HepG2 (cell line): ENCODE data around the gene COASY. TPM values are rescaled to one million over a fixed set of nuclear protein-coding genes. Genes with fewer than 3 reads are reported as not detected.

Experiments used
- ARHGAP35 ChIP-seq: sonication (generic); formaldehyde crosslinking; IDR thresholded peaks from 2 replicates; pipeline ENCODE4 v1.9.0; 2022; ENCODE audit warnings: mild to moderate bottlenecking, inconsistent platforms, moderate library complexity, missing genetic modification reagents, borderline replicate concordance
- ARID5B ChIP-seq: IDR thresholded peaks from 2 replicates; pipeline ENCODE4 v1.4.0; 2020; ENCODE audit warnings: mild to moderate bottlenecking, missing genetic modification reagents
- CCDC6 ChIP-seq: sonication (generic); formaldehyde crosslinking; IDR thresholded peaks from 2 replicates; pipeline ENCODE4 v1.8.1; 2022; ENCODE audit warnings: mild to moderate bottlenecking, missing genetic modification reagents, moderate library complexity
- KDM5A ChIP-seq: fragments of 200-600 bp; sonication (generic); IDR thresholded peaks from 2 replicates; pipeline ENCODE4 v1.7.0; 2018; ENCODE audit warnings: antibody characterized with exemption, mild to moderate bottlenecking, low read length, borderline replicate concordance
- MTA1 ChIP-seq: sonication (generic); formaldehyde crosslinking; IDR thresholded peaks from 2 replicates; pipeline ENCODE4 v1.4.0; 2020; ENCODE audit warnings: missing genetic modification reagents, mild to moderate bottlenecking, borderline replicate concordance
- PITX1 ChIP-seq: sonication (generic); formaldehyde crosslinking; IDR thresholded peaks from 2 replicates; pipeline ENCODE4 v1.5.1; 2020; ENCODE audit warnings: mild to moderate bottlenecking, missing genetic modification reagents
- PRMT3 ChIP-seq: sonication (generic); formaldehyde crosslinking; IDR thresholded peaks from 2 replicates; pipeline ENCODE4 v1.8.1; 2022; ENCODE audit warnings: low read depth, mild to moderate bottlenecking, moderate library complexity, missing genetic modification reagents, borderline replicate concordance
- RNF2 ChIP-seq: fragments of 450-650 bp; conservative IDR thresholded peaks from 2 replicates; pipeline ENCODE4 v1.6.1; 2016; ENCODE audit warnings: low read depth
- TAF15 ChIP-seq: fragments of 200-400 bp; formaldehyde crosslinking; IDR thresholded peaks from one replicate; pipeline ENCODE4 v1.6.1; 2018; ENCODE audit warnings: mild to moderate bottlenecking, low read depth, low read length; ENCODE audit not compliant: poor library complexity, severe bottlenecking
- TBX3 ChIP-seq: fragments of 450-650 bp; IDR thresholded peaks from 2 replicates; pipeline ENCODE4 v1.6.1; 2017; ENCODE audit warnings: antibody characterized with exemption, mild to moderate bottlenecking, inconsistent platforms, borderline replicate concordance
- ZBTB21 ChIP-seq: sonication (generic); formaldehyde crosslinking; IDR thresholded peaks from 2 replicates; pipeline ENCODE4 v1.4.0; 2020; ENCODE audit warnings: missing genetic modification reagents
- ZBTB7A ChIP-seq: sonication (generic); formaldehyde crosslinking; IDR thresholded peaks from 2 replicates; pipeline ENCODE4 v1.8.0; 2022; ENCODE audit warnings: mild to moderate bottlenecking, missing genetic modification reagents
- ZNF232 ChIP-seq: sonication (generic); formaldehyde crosslinking; IDR thresholded peaks from 2 replicates; pipeline ENCODE4 v1.4.0; 2020; ENCODE audit warnings: missing genetic modification reagents, borderline replicate concordance
- ZNF569 ChIP-seq: sonication (generic); formaldehyde crosslinking; IDR thresholded peaks from 2 replicates; pipeline ENCODE4 v1.5.0; 2020; ENCODE audit warnings: mild to moderate bottlenecking, missing genetic modification reagents, moderate library complexity, borderline replicate concordance
- ZNF644 ChIP-seq: IDR thresholded peaks from 2 replicates; pipeline ENCODE4 v1.6.1; 2016; ENCODE audit warnings: low read depth
- ZNF746 ChIP-seq: sonication (generic); formaldehyde crosslinking; IDR thresholded peaks from 2 replicates; pipeline ENCODE4 v1.8.0; 2022; ENCODE audit warnings: mild to moderate bottlenecking, missing genetic modification reagents
- ZNF75D ChIP-seq: sonication (generic); formaldehyde crosslinking; IDR thresholded peaks from 2 replicates; pipeline ENCODE4 v1.8.1; 2023; ENCODE audit warnings: missing genetic modification reagents, mild to moderate bottlenecking, borderline replicate concordance
- ZSCAN12 ChIP-seq: sonication (generic); formaldehyde crosslinking; IDR thresholded peaks from 2 replicates; pipeline ENCODE4 v1.9.0; 2021; ENCODE audit warnings: mild to moderate bottlenecking, missing genetic modification reagents
- polyA plus RNA-seq, 8 experiments: library from polyadenylated mRNA; depleted of rRNA in 3 of 8; stranded (reverse) in 7 of 8; unstranded in 1 of 8; fragments of >200 nt; fragmentation: Illumina TruSeq in 4 of 8; extraction: Trizol in 4 of 8; gene quantifications; 2 replicates each; pipeline versions ENCODE4 v1.2.1 to v1.2.3, GENCODE V29; 2011 to 2016; ENCODE audit warnings: low read depth in 4 of 8, missing spikeins in 1 of 8, mixed read lengths in 1 of 8; ENCODE audit not compliant: insufficient read depth in 1 of 8
- total RNA-seq, 5 experiments: library from RNA; depleted of rRNA; stranded (reverse); fragments of >200 nt; fragmentation: Illumina TruSeq; extraction: Trizol; gene quantifications; 2 replicates each; pipeline ENCODE4 v1.2.3, GENCODE V29; 2016; ENCODE audit warnings: low read depth in 1 of 5
- TF ChIP-seq, protein P1 (sequence below): sonication (generic); formaldehyde crosslinking; IDR thresholded peaks from 2 replicates; pipeline ENCODE4 v1.5.0; 2020; ENCODE audit warnings: missing genetic modification reagents, mild to moderate bottlenecking, borderline replicate concordance
- TF ChIP-seq, protein P2 (sequence below): sonication (generic); formaldehyde crosslinking; IDR thresholded peaks from 2 replicates; pipeline ENCODE4 v1.4.0; 2020; ENCODE audit warnings: missing genetic modification reagents, mild to moderate bottlenecking, borderline replicate concordance
- TF ChIP-seq, protein P3 (sequence below): sonication (generic); formaldehyde crosslinking; conservative IDR thresholded peaks from 2 replicates; pipeline ENCODE4 v1.4.0; 2020; ENCODE audit warnings: missing genetic modification reagents

COASY gene
- total and polyA plus RNA-seq, 2 of the 13 experiments (the other 11 are each of a cell fraction or from before 2014, with no cell fraction given) = 90.7 to 125 TPM

GRCh38 chr17:42530952-42531454, 30.9 kb upstream of the COASY start (continued):
- TF ChIP-seq PRMT3 (CRISPR knock-in tag) (no peak; the same call in 1 of the 2 replicates), ZBTB7A (peak; percentile 97), ARHGAP35 (no peak), MTA1 (CRISPR knock-in tag) (peak; percentile 98), ZNF75D (no peak), ZNF232 (CRISPR knock-in tag) (no peak), KDM5A (no peak), ZBTB21 (CRISPR knock-in tag) (no peak), RNF2 (no peak), ARID5B (CRISPR knock-in tag) (peak; percentile 96), ZNF746 (CRISPR knock-in tag) (peak; percentile 87), ZSCAN12 (CRISPR knock-in tag) (no peak), TAF15 (no peak), TBX3 (peak; percentile 72; the same call in 1 of the 2 replicates), ZNF569 (CRISPR knock-in tag) (no peak), CCDC6 (peak; percentile 60; the same call in 1 of the 2 replicates), PITX1 (CRISPR knock-in tag) (peak; percentile 93), ZNF644 (CRISPR knock-in tag) (peak; percentile 95)
- TF ChIP-seq, protein P1, sequence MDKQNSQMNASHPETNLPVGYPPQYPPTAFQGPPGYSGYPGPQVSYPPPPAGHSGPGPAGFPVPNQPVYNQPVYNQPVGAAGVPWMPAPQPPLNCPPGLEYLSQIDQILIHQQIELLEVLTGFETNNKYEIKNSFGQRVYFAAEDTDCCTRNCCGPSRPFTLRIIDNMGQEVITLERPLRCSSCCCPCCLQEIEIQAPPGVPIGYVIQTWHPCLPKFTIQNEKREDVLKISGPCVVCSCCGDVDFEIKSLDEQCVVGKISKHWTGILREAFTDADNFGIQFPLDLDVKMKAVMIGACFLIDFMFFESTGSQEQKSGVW (CRISPR knock-in tag) = no peak
- TF ChIP-seq, protein P2, sequence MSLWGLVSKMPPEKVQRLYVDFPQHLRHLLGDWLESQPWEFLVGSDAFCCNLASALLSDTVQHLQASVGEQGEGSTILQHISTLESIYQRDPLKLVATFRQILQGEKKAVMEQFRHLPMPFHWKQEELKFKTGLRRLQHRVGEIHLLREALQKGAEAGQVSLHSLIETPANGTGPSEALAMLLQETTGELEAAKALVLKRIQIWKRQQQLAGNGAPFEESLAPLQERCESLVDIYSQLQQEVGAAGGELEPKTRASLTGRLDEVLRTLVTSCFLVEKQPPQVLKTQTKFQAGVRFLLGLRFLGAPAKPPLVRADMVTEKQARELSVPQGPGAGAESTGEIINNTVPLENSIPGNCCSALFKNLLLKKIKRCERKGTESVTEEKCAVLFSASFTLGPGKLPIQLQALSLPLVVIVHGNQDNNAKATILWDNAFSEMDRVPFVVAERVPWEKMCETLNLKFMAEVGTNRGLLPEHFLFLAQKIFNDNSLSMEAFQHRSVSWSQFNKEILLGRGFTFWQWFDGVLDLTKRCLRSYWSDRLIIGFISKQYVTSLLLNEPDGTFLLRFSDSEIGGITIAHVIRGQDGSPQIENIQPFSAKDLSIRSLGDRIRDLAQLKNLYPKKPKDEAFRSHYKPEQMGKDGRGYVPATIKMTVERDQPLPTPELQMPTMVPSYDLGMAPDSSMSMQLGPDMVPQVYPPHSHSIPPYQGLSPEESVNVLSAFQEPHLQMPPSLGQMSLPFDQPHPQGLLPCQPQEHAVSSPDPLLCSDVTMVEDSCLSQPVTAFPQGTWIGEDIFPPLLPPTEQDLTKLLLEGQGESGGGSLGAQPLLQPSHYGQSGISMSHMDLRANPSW (CRISPR knock-in tag) = no peak; the same call in 1 of the 2 replicates
- TF ChIP-seq, protein P3, sequence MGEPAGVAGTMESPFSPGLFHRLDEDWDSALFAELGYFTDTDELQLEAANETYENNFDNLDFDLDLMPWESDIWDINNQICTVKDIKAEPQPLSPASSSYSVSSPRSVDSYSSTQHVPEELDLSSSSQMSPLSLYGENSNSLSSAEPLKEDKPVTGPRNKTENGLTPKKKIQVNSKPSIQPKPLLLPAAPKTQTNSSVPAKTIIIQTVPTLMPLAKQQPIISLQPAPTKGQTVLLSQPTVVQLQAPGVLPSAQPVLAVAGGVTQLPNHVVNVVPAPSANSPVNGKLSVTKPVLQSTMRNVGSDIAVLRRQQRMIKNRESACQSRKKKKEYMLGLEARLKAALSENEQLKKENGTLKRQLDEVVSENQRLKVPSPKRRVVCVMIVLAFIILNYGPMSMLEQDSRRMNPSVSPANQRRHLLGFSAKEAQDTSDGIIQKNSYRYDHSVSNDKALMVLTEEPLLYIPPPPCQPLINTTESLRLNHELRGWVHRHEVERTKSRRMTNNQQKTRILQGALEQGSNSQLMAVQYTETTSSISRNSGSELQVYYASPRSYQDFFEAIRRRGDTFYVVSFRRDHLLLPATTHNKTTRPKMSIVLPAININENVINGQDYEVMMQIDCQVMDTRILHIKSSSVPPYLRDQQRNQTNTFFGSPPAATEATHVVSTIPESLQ (CRISPR knock-in tag) = 0 out of 2 replicates have a peak, but pooled peaks have one; percentile 30
